ENCODE results near the gene NOTCH2NLA. TPM values are rescaled to one million over a fixed set of nuclear protein-coding genes. Genes with fewer than 3 reads are reported as not detected.

Gene NOTCH2NLA
- total RNA-seq, 1 donor from 2014 or later, result 4.7 TPM

Other genes starting within 250 kb of the NOTCH2NLA start
- 107 TPM for gene TXNIP, start 232.4 kb downstream of the NOTCH2NLA start, total RNA-seq (ENCODE audit: unreplicated experiment)
- not detected for gene HJV, start 207.3 kb downstream of the NOTCH2NLA start, total RNA-seq (ENCODE audit: unreplicated experiment)
- 0.26 TPM for gene NBPF10, start 84.2 kb downstream of the NOTCH2NLA start, total RNA-seq (ENCODE audit: unreplicated experiment)